Erythroblast (primary cell): ENCODE results near the gene SCYL1.

Experiments used
- DNase-seq, 2 experiments: peaks; one replicate each; lab custom pipeline; 2025; lab: John Stamatoyannopoulos, UW
- GATA1 ChIP-seq: IDR thresholded peaks from 2 replicates; pipeline ENCODE4 v1.6.1; 2011; ENCODE audit warnings: low read depth, mild to moderate bottlenecking, control low read depth, low read length, moderate library complexity
- POLR2A ChIP-seq: IDR thresholded peaks from 2 replicates; pipeline ENCODE4 v1.6.1; 2011; ENCODE audit warnings: mild to moderate bottlenecking, low read length

The SCYL1 gene

GRCh38 chr11:65528819-65529350 lies 4.0 kb downstream of the SCYL1 start:
- DNase-seq: no peak
- TF ChIP-seq GATA1: no peak
- TF ChIP-seq POLR2A: no peak

GRCh38 chr11:65529475-65530156 lies 4.7 kb downstream of the SCYL1 start:
- DNase-seq: no peak
- TF ChIP-seq GATA1 (no peak), POLR2A (no peak)

GRCh38 chr11:65530157-65530496 lies 5.2 kb downstream of the SCYL1 start:
- no peak for TF ChIP-seq POLR2A
- TF ChIP-seq GATA1: no peak
- peak; percentile 34 to 45 for DNase-seq

- TF ChIP-seq GATA1 (no peak), POLR2A (no peak)
- DNase-seq: no peak
Measured at GRCh38 chr11:65532388-65533064, 7.6 kb downstream of the SCYL1 start.

- no peak for TF ChIP-seq GATA1
- no peak for DNase-seq
Measured at GRCh38 chr11:65535102-65535501, 10.2 kb downstream of the SCYL1 start.

GRCh38 chr11:65536412-65537295 lies 11.8 kb downstream of the SCYL1 start:
- no peak for TF ChIP-seq POLR2A
- no peak for TF ChIP-seq GATA1
- DNase-seq: no peak

GRCh38 chr11:65537296-65537597 lies 12.4 kb downstream of the SCYL1 start:
- TF ChIP-seq GATA1 (no peak), POLR2A (no peak)
- DNase-seq: no peak

GRCh38 chr11:65537620-65538231 lies 12.8 kb downstream of the SCYL1 start:
- no peak for TF ChIP-seq GATA1
- no peak for TF ChIP-seq POLR2A
- DNase-seq: no peak

GRCh38 chr11:65538232-65538914 lies 13.5 kb downstream of the SCYL1 start:
- no peak for DNase-seq
- TF ChIP-seq GATA1 (no peak), POLR2A (no peak)

GRCh38 chr11:65538915-65539743 lies 14.2 kb downstream of the SCYL1 start:
- no peak for TF ChIP-seq GATA1
- TF ChIP-seq POLR2A: no peak
- DNase-seq: no peak

GRCh38 chr11:65539744-65540289 lies 14.9 kb downstream of the SCYL1 start:
- no peak for DNase-seq
- no peak for TF ChIP-seq GATA1
- no peak for TF ChIP-seq POLR2A
